Subcutaneous adipose tissue (tissue), 4 donors: Measurements from ENCODE around the gene EGFR. TPM values are rescaled to one million over a fixed set of nuclear protein-coding genes. Genes with fewer than 3 reads are reported as not detected.

ENCODE experiments used
- total RNA-seq, 4 donors: library from RNA; depleted of rRNA; stranded (reverse); fragments of >200 nt; gene quantifications; one replicate each; pipeline ENCODE4 v1.1.0, GENCODE V29; 2016
- TF ChIP-seq, protein P1 (sequence below): fragments of 450-650 bp; IDR thresholded peaks from one replicate; pipeline ENCODE4 v1.5.1; 2016; ENCODE audit warnings: low read depth, mild to moderate bottlenecking, control low read depth, antibody characterized with exemption, moderate library complexity

Gene EGFR
- total RNA-seq, 4 donors from 2014 or later = 84.0 to 132 (median 102) TPM

- TF ChIP-seq, protein P1, sequence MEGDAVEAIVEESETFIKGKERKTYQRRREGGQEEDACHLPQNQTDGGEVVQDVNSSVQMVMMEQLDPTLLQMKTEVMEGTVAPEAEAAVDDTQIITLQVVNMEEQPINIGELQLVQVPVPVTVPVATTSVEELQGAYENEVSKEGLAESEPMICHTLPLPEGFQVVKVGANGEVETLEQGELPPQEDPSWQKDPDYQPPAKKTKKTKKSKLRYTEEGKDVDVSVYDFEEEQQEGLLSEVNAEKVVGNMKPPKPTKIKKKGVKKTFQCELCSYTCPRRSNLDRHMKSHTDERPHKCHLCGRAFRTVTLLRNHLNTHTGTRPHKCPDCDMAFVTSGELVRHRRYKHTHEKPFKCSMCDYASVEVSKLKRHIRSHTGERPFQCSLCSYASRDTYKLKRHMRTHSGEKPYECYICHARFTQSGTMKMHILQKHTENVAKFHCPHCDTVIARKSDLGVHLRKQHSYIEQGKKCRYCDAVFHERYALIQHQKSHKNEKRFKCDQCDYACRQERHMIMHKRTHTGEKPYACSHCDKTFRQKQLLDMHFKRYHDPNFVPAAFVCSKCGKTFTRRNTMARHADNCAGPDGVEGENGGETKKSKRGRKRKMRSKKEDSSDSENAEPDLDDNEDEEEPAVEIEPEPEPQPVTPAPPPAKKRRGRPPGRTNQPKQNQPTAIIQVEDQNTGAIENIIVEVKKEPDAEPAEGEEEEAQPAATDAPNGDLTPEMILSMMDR = no peak
Observed at GRCh38 chr7:55251313-55251712, 232.5 kb downstream of the EGFR start.

DNA sequence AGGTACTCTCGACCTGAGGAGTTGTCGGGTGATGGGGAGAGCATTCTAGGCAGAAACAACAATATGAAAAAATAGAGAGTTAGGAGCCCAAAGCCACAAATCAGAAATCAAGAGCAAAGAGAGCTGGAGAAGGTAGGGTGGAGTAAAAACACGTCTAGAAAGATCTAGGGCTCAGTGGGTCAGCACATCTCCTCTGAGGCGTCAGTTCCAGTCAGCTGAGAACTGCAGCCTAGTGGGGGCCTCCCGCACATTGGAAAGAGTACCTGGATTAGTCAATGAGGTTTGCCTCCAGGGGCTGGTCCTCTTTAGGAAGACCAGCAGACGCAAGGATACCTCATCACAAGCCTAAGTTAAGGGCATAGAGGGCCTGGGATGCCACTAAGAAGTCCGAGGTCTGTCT is 233.1 kb downstream of the EGFR start:
- TF ChIP-seq, protein P1 = no peak

DNA sequence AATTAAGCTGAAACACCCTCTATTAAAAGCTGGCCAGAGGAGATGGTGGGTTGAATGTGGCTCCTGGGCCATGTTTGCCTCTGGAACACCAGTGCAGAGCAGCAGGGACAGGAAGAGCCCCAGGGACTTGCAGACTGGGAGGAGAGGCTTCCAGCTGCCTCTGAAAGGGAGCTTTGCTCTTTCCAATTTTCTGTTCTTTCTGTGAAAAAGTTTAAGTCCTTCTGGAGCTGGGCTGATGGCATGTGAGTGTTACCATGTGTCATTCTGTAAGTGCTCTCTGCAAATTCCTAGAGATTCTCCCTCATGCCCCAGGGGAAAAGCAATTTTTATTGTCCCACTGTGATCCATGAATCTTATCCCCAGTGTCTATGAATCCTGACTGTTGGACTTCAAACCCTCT is 233.6 kb downstream of the EGFR start:
- TF ChIP-seq, protein P1 = no peak

DNA sequence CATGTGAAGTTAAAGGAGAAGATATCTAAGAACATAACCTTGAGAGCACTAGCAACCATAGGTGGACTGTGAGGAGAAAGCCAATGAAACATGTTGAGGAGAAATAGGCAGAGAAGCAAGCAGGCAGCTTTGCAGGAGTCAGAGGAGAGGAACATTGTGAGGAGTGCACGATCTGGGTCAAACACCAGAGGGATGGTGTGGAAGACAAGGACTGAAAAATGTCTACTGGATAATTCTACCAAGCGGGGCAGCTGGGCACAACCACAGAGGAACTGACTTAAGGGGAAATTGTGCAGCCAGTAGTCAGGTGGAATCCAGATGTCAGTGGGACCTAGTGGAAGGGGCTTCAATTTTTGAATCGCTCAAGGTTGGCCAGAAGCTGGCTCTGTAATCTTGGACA is 234.4 kb downstream of the EGFR start:
- TF ChIP-seq, protein P1 = no peak

DNA sequence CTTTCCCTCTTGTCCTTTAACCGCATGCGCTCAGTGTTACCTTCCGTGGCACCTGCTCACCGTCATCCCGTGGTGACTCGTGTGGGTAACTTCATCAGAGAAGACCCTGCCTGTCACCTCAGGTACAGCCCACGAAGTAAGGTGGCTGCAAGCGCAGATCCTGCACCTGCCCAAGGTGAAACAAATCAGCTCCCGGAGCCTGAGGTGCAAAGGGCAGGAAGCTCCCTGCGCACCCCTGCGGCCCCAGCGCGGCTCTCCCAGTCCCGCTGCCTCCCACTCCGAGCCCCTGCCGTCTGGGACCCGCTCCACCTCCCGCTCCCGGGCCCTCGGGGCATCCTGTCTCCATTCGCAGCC is 235.4 kb downstream of the EGFR start:
- TF ChIP-seq, protein P1 = no peak

DNA sequence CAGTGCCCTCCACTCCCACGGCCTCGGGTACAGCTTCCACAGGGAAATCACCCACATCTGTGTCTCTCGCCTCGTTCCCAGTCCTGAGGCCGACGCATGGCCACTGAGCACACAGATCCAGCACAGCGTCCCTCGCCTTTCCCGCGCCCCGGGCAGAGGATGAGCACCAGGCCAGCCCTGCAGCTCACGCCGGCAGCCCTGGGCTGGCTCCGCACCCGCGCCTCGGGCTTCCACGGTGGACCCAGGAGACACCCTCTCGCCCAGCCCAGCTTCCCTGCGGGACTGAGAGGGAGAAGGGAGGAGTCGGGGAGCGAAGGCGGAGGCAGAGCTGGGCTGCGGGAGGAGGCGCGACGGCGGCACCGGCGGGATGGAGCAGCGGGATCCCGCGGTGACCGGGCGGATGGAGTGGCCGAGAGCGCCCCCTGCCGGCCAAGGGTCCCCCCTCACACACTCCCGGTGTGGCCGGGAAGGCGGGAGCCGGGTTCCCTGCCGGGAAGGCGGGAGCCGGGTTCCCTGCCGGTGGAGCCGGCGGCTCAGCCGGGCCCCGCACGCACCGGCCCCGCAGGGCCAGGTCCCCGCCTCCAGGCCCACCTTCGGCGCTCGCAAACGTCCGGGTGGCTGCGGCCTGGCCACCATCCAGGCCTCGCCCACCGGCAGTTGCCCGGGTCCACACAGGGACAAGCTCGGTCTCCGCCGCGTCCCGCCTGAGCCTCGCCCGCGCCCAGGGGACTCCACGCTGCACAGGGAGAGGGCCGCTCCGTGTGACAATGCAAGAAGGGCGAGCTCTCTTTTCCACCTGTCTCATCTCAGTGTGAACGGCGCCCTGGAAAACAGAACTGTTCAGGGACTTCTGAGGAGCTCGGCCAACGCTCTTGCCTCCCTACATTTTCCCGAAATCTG is 236.0 kb downstream of the EGFR start:
- TF ChIP-seq, protein P1 = no peak

DNA sequence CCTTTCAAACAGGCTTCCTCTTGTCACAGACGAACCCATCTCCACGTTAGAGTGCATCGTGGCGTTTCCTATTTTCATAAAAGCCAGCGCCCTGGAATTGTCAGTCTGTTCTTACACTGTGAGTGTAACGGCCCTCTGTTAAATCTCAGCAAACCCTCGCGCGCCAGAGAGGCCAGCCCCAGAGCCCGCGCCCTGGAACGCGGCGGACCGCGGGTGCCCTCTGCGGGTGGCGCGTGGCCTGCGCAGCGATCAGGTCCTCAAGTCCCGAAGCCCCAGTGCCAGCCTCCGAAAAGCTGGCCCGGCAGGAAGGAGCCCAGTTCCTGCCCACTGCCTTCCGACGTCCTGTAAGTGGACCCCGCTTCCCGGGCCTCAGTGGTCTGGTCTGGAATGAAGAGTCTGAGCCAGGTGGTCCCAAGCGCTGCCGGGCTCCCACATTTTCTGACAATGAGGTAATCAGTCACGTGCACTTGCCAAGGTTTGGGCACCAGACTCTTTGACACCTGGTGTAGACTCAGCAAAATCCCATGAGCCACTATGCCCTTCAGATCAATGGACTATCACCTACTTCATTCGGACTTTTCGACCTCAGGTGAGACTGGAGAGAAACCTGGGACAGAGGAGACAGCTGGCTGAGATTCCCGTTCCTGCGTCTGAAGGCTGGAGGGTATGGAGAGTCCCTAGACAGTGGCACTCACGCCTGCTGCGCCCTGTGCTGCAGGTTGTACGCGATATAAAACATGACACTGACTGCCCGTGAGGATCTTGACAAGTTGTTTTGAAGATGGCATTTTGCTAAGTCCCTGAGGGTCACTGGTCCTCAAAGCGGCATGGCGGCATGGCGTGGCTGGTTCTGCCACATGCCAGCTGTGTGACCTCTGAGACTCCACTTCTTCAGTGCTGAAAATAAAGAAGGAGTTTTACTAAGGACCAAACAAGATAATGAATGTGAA is 237.0 kb downstream of the EGFR start:
- TF ChIP-seq, protein P1 = no peak
